Medulla oblongata (tissue), 1 donor: ENCODE measurements around the gene RBM20.
"Not testable (repeated sequence)": the region's sequence is repeated elsewhere in the genome, so short reads cannot be mapped to it uniquely, and the experiment has no call there.

ENCODE experiments used
- DNase-seq: peaks from one replicate; pipeline ENCODE4 v3.0.0-alpha.2; 2015; ENCODE audit errors: extremely low spot score

RBM20 gene

GRCh38 chr10:110643653-110644597 lies at the start of gene RBM20:
TSS of gene RBM20 (plus strand) at chr10:110644336. CDS start at chr10:110644455, 119 bp downstream.
- DNase-seq = no peak

GRCh38 chr10:110597476-110597875 lies 46.7 kb upstream of the RBM20 start:
- no peak for DNase-seq

- DNase-seq = peak; percentile 70
Observed at GRCh38 chr10:110600487-110601101, 43.5 kb upstream of the RBM20 start.

GRCh38 chr10:110601581-110601980 lies 42.6 kb upstream of the RBM20 start:
- no peak for DNase-seq

- no peak for DNase-seq
Observed at GRCh38 chr10:110608087-110608486, 36.0 kb upstream of the RBM20 start.

GRCh38 chr10:110609605-110610004 lies 34.5 kb upstream of the RBM20 start:
- DNase-seq = no peak

GRCh38 chr10:110610308-110610774 lies 33.8 kb upstream of the RBM20 start:
- peak; percentile 76 for DNase-seq

- DNase-seq = not testable (repeated sequence)
Observed at GRCh38 chr10:110610781-110611180, 33.4 kb upstream of the RBM20 start.

- no peak for DNase-seq
Observed at GRCh38 chr10:110612087-110612486, 32.0 kb upstream of the RBM20 start.

GRCh38 chr10:110612629-110613028 lies 31.5 kb upstream of the RBM20 start:
- DNase-seq = no peak

GRCh38 chr10:110613341-110613995 lies 30.7 kb upstream of the RBM20 start:
- DNase-seq = no peak

GRCh38 chr10:110613996-110614495 lies 30.1 kb upstream of the RBM20 start:
- no peak for DNase-seq

- DNase-seq = no peak
Observed at GRCh38 chr10:110615057-110615747, 28.9 kb upstream of the RBM20 start.

GRCh38 chr10:110616493-110617033 lies 27.6 kb upstream of the RBM20 start:
- DNase-seq = no peak

GRCh38 chr10:110617425-110618229 lies 26.5 kb upstream of the RBM20 start:
- no peak for DNase-seq

- DNase-seq = no peak
Observed at GRCh38 chr10:110618230-110618610, 25.9 kb upstream of the RBM20 start.

- DNase-seq = no peak
Observed at GRCh38 chr10:110619514-110620397, 24.4 kb upstream of the RBM20 start.

GRCh38 chr10:110620398-110620719 lies 23.8 kb upstream of the RBM20 start:
- DNase-seq = no peak

GRCh38 chr10:110623316-110623715 lies 20.8 kb upstream of the RBM20 start:
- DNase-seq = not testable (repeated sequence)
